ENCODE results near the gene GDPD3. TPM values are rescaled to one million over a fixed set of nuclear protein-coding genes. Genes with fewer than 3 reads are reported as not detected.

Gene GDPD3
- total RNA-seq, 5 donors from 2014 or later (not counting 1 experiment from before 2014, with no cell fraction given) = 11.1 to 27.2 (median 22.1) TPM

- Histone ChIP-seq H3K27ac (ENCODE audit: low read length) (no peak overlapping the region), H3K27me3 (replicated peaks in 1 of 2; ENCODE audit: control insufficient read depth in 2 of 2, extremely low read depth in 1 of 2, insufficient read depth in 2 of 2, low read length in 1 of 2) (no peaks in the 10 kb centered on the region), H3K36me3 (ENCODE audit: control insufficient read depth in 2 of 2, extremely low read depth in 1 of 2, insufficient read depth in 1 of 2, low read length in 1 of 2) (no peaks in the 10 kb centered on the region), H3K4me3 (ENCODE audit: control insufficient read depth in 1 of 2, extremely low read depth in 1 of 2, low read length in 1 of 2) (no peak overlapping the region), H3K4me1 (ENCODE audit: control insufficient read depth in 1 of 2, extremely low read depth in 1 of 2, insufficient read depth in 2 of 2, low read length in 2 of 2) (peaks cover 9 to 26% of the 10 kb centered on the region in 2 experiments), H3K9me3 (no peaks in the 10 kb centered on the region)
- ATAC-seq (replicated peaks in 1 of 4) = no peak
- POLR2A ChIA-PET = no interaction called here
- no peaks in the 10 kb centered on the region for H3K27me3 Mint-ChIP-seq
- peak overlapping the region in 1 of 2 donors; percentile 58 for H3K27ac Mint-ChIP-seq
- CTCF ChIA-PET = interaction anchor here in 1 of 2 donors (1.5 kb wide), 1 partner anchor 50 kb away, joined by 3 read pairs; the partner anchor contains the start of gene TBX6
- no peaks in the 10 kb centered on the region for H3K36me3 Mint-ChIP-seq
- no peak overlapping the region for H3K4me3 Mint-ChIP-seq
- H3K4me1 Mint-ChIP-seq = peaks cover 18 to 26% (median 24%) of the 10 kb centered on the region in 3 donors
- WGBS (ENCODE audit: insufficient coverage) = 94% methylated on average over 2 of the region's 2 CpGs
- H3K9me3 Mint-ChIP-seq = no peaks in the 10 kb centered on the region
- no peak for DNase-seq
Observed at GRCh38 chr16:30141750-30142149, 28.4 kb upstream of the GDPD3 start.

- Mint-ChIP-seq H3K4me3 (peak overlapping the region in 2 of 3 donors; percentile 28 to 42), H3K4me1 (peaks cover 18 to 26% (median 22%) of the 10 kb centered on the region in 3 donors), H3K36me3 (no peaks in the 10 kb centered on the region), H3K27ac (peak overlapping the region; percentile 79 to 93), H3K27me3 (no peaks in the 10 kb centered on the region), H3K9me3 (no peaks in the 10 kb centered on the region)
- DNase-seq (peak in 3 of 35 experiments; percentile 8 to 26 (median 23)), ATAC-seq (replicated peaks in 1 of 4) (peak; percentile 52 to 69 (median 58))
- Histone ChIP-seq H3K27ac (ENCODE audit: low read length) (peak overlapping the region; percentile 36), H3K27me3 (replicated peaks in 1 of 2; ENCODE audit: control insufficient read depth in 2 of 2, extremely low read depth in 1 of 2, insufficient read depth in 2 of 2, low read length in 1 of 2) (no peaks in the 10 kb centered on the region), H3K36me3 (ENCODE audit: control insufficient read depth in 2 of 2, extremely low read depth in 1 of 2, insufficient read depth in 1 of 2, low read length in 1 of 2) (no peaks in the 10 kb centered on the region), H3K4me3 (ENCODE audit: control insufficient read depth in 1 of 2, extremely low read depth in 1 of 2, low read length in 1 of 2) (no peak overlapping the region), H3K4me1 (ENCODE audit: control insufficient read depth in 1 of 2, extremely low read depth in 1 of 2, insufficient read depth in 2 of 2, low read length in 2 of 2) (peaks cover 9 to 26% of the 10 kb centered on the region in 2 experiments), H3K9me3 (no peaks in the 10 kb centered on the region)
- WGBS (ENCODE audit: insufficient coverage) = 52% methylated on average over 9 of the region's 13 CpGs
- ChIA-PET POLR2A (interaction anchor here in 1 of 2 donors (0.6 kb wide), 1 partner anchor 45 kb away, joined by 3 read pairs; no protein-coding TSS in a partner anchor), CTCF (interaction anchor here in 1 of 2 donors (0.8 kb wide), 1 partner anchor 290 kb away, joined by 3 read pairs; the partner anchor contains the start of gene DCTPP1)
Observed at GRCh38 chr16:30139583-30140481, 26.5 kb upstream of the GDPD3 start.

GRCh38 chr16:30137897-30138296 is 24.6 kb upstream of the GDPD3 start:
- no peaks in the 10 kb centered on the region for H3K27me3 ChIP-seq (replicated peaks in 1 of 2; ENCODE audit: control insufficient read depth in 2 of 2, extremely low read depth in 1 of 2, insufficient read depth in 2 of 2, low read length in 1 of 2)
- no peaks in the 10 kb centered on the region for H3K36me3 ChIP-seq (ENCODE audit: control insufficient read depth in 2 of 2, extremely low read depth in 1 of 2, insufficient read depth in 1 of 2, low read length in 1 of 2)
- ChIA-PET CTCF (interaction anchor here in 1 of 2 donors (0.7 to 1.4 kb wide), 2 partner anchors 18 to 46 kb away, joined by 3 to 4 read pairs; partner anchors contain the start of gene TBX6), POLR2A (interaction anchor here in 1 of 2 donors (0.6 kb wide), 1 partner anchor 15 kb away, joined by 3 read pairs; no protein-coding TSS in a partner anchor)
- Mint-ChIP-seq H3K36me3 (no peaks in the 10 kb centered on the region), H3K27ac (no peak overlapping the region), H3K4me1 (peaks cover 12 to 19% (median 15%) of the 10 kb centered on the region in 3 donors), H3K27me3 (no peaks in the 10 kb centered on the region), H3K4me3 (no peak overlapping the region), H3K9me3 (no peaks in the 10 kb centered on the region)
- H3K27ac ChIP-seq (ENCODE audit: low read length) = no peak overlapping the region
- DNase-seq = no peak
- WGBS (ENCODE audit: insufficient coverage) = 100% methylated on average over 5 of the region's 8 CpGs
- no peak overlapping the region for H3K4me3 ChIP-seq (ENCODE audit: control insufficient read depth in 1 of 2, extremely low read depth in 1 of 2, low read length in 1 of 2)
- H3K4me1 ChIP-seq (ENCODE audit: control insufficient read depth in 1 of 2, extremely low read depth in 1 of 2, insufficient read depth in 2 of 2, low read length in 2 of 2) = peaks cover 5 to 22% of the 10 kb centered on the region in 2 experiments
- H3K9me3 ChIP-seq = no peaks in the 10 kb centered on the region
- no peak for ATAC-seq (replicated peaks in 1 of 4)

GRCh38 chr16:30136971-30137605 is 23.8 kb upstream of the GDPD3 start:
- Mint-ChIP-seq H3K4me3 (no peak overlapping the region), H3K27me3 (no peaks in the 10 kb centered on the region), H3K9me3 (no peaks in the 10 kb centered on the region), H3K4me1 (peaks cover 11 to 15% (median 13%) of the 10 kb centered on the region in 3 donors), H3K27ac (no peak overlapping the region), H3K36me3 (no peaks in the 10 kb centered on the region)
- no peak overlapping the region for H3K4me3 ChIP-seq (ENCODE audit: control insufficient read depth in 1 of 2, extremely low read depth in 1 of 2, low read length in 1 of 2)
- DNase-seq = no peak
- H3K4me1 ChIP-seq (ENCODE audit: control insufficient read depth in 1 of 2, extremely low read depth in 1 of 2, insufficient read depth in 2 of 2, low read length in 2 of 2) = peaks cover 5 to 18% of the 10 kb centered on the region in 2 experiments
- no peaks in the 10 kb centered on the region for H3K36me3 ChIP-seq (ENCODE audit: control insufficient read depth in 2 of 2, extremely low read depth in 1 of 2, insufficient read depth in 1 of 2, low read length in 1 of 2)
- H3K27ac ChIP-seq (ENCODE audit: low read length) = no peak overlapping the region
- 100% methylated on average over 3 of the region's 11 CpGs for WGBS (ENCODE audit: insufficient coverage)
- no peaks in the 10 kb centered on the region for H3K9me3 ChIP-seq
- CTCF ChIA-PET = interaction anchor here in 1 of 2 donors (1.4 kb wide), 1 partner anchor 45 kb away, joined by 4 read pairs; the partner anchor contains the start of gene TBX6
- no peaks in the 10 kb centered on the region for H3K27me3 ChIP-seq (replicated peaks in 1 of 2; ENCODE audit: control insufficient read depth in 2 of 2, extremely low read depth in 1 of 2, insufficient read depth in 2 of 2, low read length in 1 of 2)
- POLR2A ChIA-PET = interaction anchor here in 1 of 2 donors (0.6 kb wide), 1 partner anchor 16 kb away, joined by 3 read pairs; no protein-coding TSS in a partner anchor
- no peak for ATAC-seq (replicated peaks in 1 of 4)

GRCh38 chr16:30132591-30132990 is 19.3 kb upstream of the GDPD3 start:
- H3K9me3 Mint-ChIP-seq = no peaks in the 10 kb centered on the region
- Histone ChIP-seq H3K27ac (ENCODE audit: low read length) (no peak overlapping the region), H3K27me3 (replicated peaks in 1 of 2; ENCODE audit: control insufficient read depth in 2 of 2, extremely low read depth in 1 of 2, insufficient read depth in 2 of 2, low read length in 1 of 2) (no peaks in the 10 kb centered on the region), H3K9me3 (no peaks in the 10 kb centered on the region), H3K36me3 (ENCODE audit: control insufficient read depth in 2 of 2, extremely low read depth in 1 of 2, insufficient read depth in 1 of 2, low read length in 1 of 2) (no peaks in the 10 kb centered on the region), H3K4me3 (ENCODE audit: control insufficient read depth in 1 of 2, extremely low read depth in 1 of 2, low read length in 1 of 2) (no peak overlapping the region), H3K4me1 (ENCODE audit: control insufficient read depth in 1 of 2, extremely low read depth in 1 of 2, insufficient read depth in 2 of 2, low read length in 2 of 2) (peaks cover 0 to 7% of the 10 kb centered on the region in 2 experiments)
- ChIA-PET POLR2A (no interaction called here), CTCF (no interaction called here)
- H3K27ac Mint-ChIP-seq = no peak overlapping the region
- H3K27me3 Mint-ChIP-seq = no peaks in the 10 kb centered on the region
- no peak overlapping the region for H3K4me3 Mint-ChIP-seq
- H3K4me1 Mint-ChIP-seq = peaks cover 0 to 8% (median 4%) of the 10 kb centered on the region in 3 donors
- WGBS (ENCODE audit: insufficient coverage) = 100% methylated on average over 1 of the region's 3 CpGs
- no peaks in the 10 kb centered on the region for H3K36me3 Mint-ChIP-seq
- DNase-seq = no peak
- ATAC-seq (replicated peaks in 1 of 4) = no peak

- H3K27ac Mint-ChIP-seq = peak overlapping the region in 1 of 2 donors; percentile 19
- Histone ChIP-seq H3K27me3 (replicated peaks in 1 of 2; ENCODE audit: control insufficient read depth in 2 of 2, extremely low read depth in 1 of 2, insufficient read depth in 2 of 2, low read length in 1 of 2) (no peaks in the 10 kb centered on the region), H3K4me3 (ENCODE audit: control insufficient read depth in 1 of 2, extremely low read depth in 1 of 2, low read length in 1 of 2) (no peak overlapping the region), H3K27ac (ENCODE audit: low read length) (no peak overlapping the region), H3K9me3 (no peaks in the 10 kb centered on the region), H3K36me3 (ENCODE audit: control insufficient read depth in 2 of 2, extremely low read depth in 1 of 2, insufficient read depth in 1 of 2, low read length in 1 of 2) (no peaks in the 10 kb centered on the region), H3K4me1 (ENCODE audit: control insufficient read depth in 1 of 2, extremely low read depth in 1 of 2, insufficient read depth in 2 of 2, low read length in 2 of 2) (peaks cover 0 to 7% of the 10 kb centered on the region in 2 experiments)
- POLR2A ChIA-PET = no interaction called here
- CTCF ChIA-PET = no interaction called here
- H3K4me3 Mint-ChIP-seq = no peak overlapping the region
- peaks cover 0 to 8% (median 4%) of the 10 kb centered on the region in 3 donors for H3K4me1 Mint-ChIP-seq
- 100% methylated on average over 2 of the region's 4 CpGs for whole genome bisulfite sequencing (ENCODE audit: insufficient coverage)
- H3K9me3 Mint-ChIP-seq = no peaks in the 10 kb centered on the region
- no peaks in the 10 kb centered on the region for H3K36me3 Mint-ChIP-seq
- no peaks in the 10 kb centered on the region for H3K27me3 Mint-ChIP-seq
- DNase-seq (no peak), ATAC-seq (replicated peaks in 1 of 4) (no peak)
Observed at GRCh38 chr16:30131869-30132475, 18.6 kb upstream of the GDPD3 start.
